GM12864 (cell line): Measurements from ENCODE around the gene SUN1.

Experiments
- DNase-seq: peaks from one replicate; pipeline ENCODE4 v3.0.0-alpha.2; 2011; ENCODE audit warnings: low read depth
- H3K4me3 ChIP-seq: 2 replicates; pipeline ENCODE4 v1.5.1; 2011; ENCODE audit warnings: mild to moderate bottlenecking, low read depth, low read length, control low read depth
- TF ChIP-seq, protein P1 (sequence below): IDR thresholded peaks from 2 replicates; pipeline ENCODE4 v1.5.1; 2011; ENCODE audit warnings: low read depth, mild to moderate bottlenecking, moderate library complexity, low read length, control low read depth, inconsistent platforms; ENCODE audit errors: missing control alignments

SUN1 gene

DNA sequence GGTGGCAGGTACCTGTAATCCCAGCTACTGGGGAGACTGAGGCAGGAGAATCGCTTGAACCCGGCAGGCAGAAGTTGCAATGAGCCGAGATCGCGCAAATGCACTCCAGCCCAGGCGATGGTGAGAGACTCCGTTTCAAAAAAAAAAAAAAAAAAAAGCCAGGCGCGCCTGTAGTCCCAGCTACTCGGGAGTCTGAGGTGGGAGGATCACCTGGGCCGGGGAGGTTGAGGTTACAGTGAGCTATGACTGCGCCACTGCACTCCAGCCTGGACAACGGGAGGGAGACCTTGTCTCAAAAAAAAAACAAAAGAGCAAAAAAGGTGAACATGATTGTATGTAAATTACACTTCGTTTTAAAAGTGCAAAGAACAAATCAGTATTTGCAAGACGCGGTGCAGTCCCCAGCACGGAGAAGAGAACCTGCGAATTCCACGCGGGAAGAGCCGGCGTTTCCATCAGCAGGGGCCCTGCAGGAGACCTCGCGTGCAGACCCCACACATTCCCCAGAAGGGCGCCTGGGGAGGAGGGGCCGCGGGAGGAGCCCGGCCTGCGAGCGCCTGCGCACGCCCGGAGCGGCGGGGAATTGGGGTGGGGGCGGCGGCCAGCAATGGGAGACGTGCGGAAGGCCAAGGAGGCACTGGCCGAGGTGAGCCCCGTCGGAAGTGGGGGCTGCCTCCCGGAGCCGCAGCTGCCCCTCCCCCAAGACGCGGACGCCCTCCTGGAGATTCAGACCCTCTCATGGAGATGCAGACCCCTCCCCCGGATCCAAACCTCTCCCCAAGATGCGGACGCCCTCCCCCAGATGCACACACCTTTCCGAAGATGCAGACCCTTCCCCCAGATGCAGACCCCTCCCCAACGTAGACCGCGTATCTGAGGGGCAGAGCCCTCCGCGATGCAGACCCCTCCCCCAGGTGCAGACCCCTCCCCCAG lies 16.7 kb upstream of the SUN1 start:
- H3K4me3 ChIP-seq, result peak overlapping the region; percentile 58
- TF ChIP-seq, protein P1, sequence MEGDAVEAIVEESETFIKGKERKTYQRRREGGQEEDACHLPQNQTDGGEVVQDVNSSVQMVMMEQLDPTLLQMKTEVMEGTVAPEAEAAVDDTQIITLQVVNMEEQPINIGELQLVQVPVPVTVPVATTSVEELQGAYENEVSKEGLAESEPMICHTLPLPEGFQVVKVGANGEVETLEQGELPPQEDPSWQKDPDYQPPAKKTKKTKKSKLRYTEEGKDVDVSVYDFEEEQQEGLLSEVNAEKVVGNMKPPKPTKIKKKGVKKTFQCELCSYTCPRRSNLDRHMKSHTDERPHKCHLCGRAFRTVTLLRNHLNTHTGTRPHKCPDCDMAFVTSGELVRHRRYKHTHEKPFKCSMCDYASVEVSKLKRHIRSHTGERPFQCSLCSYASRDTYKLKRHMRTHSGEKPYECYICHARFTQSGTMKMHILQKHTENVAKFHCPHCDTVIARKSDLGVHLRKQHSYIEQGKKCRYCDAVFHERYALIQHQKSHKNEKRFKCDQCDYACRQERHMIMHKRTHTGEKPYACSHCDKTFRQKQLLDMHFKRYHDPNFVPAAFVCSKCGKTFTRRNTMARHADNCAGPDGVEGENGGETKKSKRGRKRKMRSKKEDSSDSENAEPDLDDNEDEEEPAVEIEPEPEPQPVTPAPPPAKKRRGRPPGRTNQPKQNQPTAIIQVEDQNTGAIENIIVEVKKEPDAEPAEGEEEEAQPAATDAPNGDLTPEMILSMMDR, result no peak
- no peak for DNase-seq

DNA sequence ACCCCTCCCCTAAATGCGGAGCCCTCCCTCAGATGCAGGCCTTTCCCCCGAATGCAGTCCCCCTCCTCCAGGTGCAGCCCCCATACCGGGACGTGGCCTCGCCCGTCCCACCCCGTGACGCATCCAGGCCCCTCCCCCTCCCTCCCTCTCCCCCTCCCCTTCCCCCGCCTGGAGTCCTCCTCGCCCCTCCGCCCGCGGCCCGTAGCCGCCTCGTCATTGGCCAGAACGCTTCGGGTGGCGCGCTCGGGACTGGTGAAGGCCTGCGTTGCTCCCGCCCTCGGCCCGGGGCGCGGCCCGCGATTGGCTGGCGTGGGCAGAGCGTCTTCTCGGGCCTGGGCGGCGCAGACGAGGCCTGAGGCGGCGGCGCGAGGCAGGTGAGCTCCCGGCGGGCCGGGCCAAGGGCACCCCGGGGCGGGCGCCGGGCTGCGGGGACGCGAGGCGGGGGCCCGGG lies 16.0 kb upstream of the SUN1 start:
- peak overlapping the region; percentile 69 for H3K4me3 ChIP-seq
- peak; percentile 91 for DNase-seq
- TF ChIP-seq, protein P1, result no peak

DNA sequence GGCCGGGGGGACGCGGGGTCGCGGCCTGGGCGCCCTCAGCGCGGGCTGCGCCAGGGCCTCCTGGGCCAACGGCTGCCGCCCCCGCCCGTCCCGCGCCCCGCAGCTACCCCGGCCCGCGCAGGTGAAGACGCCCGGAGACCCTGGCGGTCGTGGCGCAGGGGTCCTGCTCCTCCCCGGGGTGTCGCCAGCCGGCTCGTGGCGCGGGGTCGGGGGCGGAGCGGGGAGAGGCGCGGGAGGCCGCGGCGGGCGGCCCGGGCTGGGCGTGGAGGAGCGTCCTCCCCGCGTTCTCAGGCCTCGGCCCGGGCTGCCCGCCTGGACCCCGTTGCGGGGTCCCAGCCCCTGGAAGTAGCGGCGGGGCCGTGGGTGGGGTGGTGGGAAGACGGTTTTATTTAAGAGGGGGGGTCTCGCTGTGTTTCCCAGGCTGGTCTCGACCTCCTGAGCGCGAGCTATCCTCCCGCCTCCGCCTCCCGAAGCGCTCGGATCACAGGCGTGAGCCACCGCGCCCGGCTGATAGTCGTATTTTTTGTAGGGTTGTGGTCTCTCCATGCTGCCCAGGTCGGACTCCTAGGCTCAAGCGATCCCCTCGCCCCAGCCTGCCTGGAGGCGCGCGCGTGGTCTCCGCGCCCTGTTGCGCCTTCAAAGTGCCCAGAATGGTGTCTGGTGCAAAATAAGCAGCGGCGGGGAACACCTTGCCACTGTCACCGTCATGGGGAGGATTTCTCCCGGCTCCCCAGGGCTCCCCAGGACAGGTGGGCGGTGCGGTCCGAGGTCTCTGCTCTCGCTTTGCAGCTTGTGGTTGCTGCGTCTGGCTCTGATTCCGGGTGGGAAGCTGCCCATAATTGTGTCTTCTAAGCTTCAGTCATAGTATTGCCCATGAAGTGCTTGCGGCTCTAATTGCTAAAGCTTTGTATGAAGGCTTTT lies 15.3 kb upstream of the SUN1 start:
- DNase-seq, result no peak
- TF ChIP-seq, protein P1, result no peak
- H3K4me3 ChIP-seq, result peak overlapping the region; percentile 69

DNA sequence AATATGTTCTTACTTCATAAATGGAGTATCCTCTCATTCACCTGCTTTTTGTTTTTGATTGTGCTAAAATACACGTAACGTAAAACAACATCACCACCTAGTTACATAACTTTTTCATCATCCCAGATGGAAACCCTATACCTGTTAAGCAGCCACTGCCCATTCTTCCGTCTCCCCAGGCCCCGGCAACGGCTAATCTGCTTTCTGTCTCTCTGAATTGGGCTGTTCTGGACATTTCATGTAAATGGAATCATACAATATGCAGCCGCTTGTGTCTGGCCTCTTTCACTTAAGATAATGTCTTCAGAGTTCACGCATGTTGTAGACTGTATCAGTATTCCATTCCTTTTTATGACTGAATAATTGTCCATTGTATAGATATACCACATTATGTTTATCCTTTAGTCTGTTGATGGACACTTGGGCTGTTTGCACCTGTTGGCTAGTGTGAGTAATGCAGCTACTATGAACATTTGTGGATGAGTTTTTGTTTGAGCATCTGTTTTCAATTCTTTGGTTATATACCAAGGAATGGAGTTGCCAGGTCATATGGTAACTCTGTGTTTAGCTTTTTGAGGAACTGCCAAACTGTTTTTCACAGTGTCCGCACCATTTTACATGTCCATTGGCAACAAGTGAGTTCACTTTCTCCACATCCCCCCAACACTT lies 14.1 kb upstream of the SUN1 start:
- TF ChIP-seq, protein P1, result peak; percentile 54
- peak overlapping the region; percentile 69; the same call in 1 of the 2 replicates for H3K4me3 ChIP-seq
- DNase-seq, result peak; percentile 53

DNA sequence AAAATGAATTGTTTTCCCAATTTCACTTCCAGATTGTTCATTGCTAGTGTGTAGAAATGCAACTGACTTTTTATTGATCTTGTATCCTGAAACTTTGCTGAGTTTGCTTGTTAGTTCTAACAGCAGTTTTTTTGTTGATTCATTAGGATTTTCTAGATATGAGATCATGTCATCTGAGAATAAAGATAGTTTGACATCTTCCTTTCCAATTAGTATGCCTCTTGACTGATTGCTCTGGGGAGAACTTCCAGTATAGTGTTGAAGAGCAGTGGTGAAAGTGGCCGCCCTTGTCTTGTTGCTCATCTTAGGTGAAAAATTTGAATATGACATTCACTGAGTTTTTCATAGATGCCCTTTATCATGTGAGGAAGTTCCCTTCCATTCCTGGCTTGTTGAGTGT lies 11.9 kb upstream of the SUN1 start:
- TF ChIP-seq, protein P1, result no peak

DNA sequence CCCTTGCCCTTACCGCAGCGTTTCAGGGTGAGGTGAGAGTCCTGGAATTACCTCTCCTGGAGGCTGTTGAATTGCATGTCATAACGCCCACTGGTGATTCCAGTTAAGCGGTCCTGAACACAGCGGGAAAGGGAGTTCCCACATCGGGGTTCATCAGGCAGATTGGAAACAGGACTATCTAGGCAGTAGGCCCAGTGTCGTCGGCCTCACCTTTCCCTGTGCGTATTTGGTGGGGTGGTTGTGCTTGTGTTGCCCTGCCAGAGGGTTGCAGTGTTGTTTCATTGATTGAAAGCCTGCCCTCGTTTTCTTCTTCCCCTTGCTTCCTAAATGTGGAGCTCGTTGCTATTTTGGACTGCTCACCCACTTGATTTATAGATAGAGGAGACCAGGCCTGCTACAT lies 10.6 kb upstream of the SUN1 start:
- TF ChIP-seq, protein P1, result no peak
- DNase-seq, result no peak
- H3K4me3 ChIP-seq, result no peak overlapping the region

More for the DNA sequence above, 11.9 kb upstream of the SUN1 start:
- no peak overlapping the region for H3K4me3 ChIP-seq
- no peak for DNase-seq
